HEK293T (cell line): ENCODE data around the gene SLC22A1.

Experiments used
- ARNT ChIP-seq: fragments of 450-650 bp; IDR thresholded peaks from 2 replicates; pipeline ENCODE4 v1.6.1; 2017; ENCODE audit warnings: mild to moderate bottlenecking
- BHLHE40 ChIP-seq: fragments of 450-650 bp; IDR thresholded peaks from 2 replicates; pipeline ENCODE4 v1.6.1; 2016; ENCODE audit warnings: mild to moderate bottlenecking, moderate library complexity, borderline replicate concordance
- ELF4 ChIP-seq: fragments of 450-650 bp; IDR thresholded peaks from 2 replicates; pipeline ENCODE4 v1.6.1; 2017; ENCODE audit warnings: antibody characterized with exemption
- FOXA1 ChIP-seq: fragments of 450-650 bp; IDR thresholded peaks from 2 replicates; pipeline ENCODE4 v1.6.1; 2016; ENCODE audit warnings: mild to moderate bottlenecking
- FOXK2 ChIP-seq: fragments of 450-650 bp; IDR thresholded peaks from 2 replicates; pipeline ENCODE4 v1.6.1; 2016; ENCODE audit warnings: mild to moderate bottlenecking
- FOXM1 ChIP-seq: fragments of 450-650 bp; IDR thresholded peaks from 2 replicates; pipeline ENCODE4 v1.6.1; 2017; ENCODE audit warnings: mild to moderate bottlenecking, borderline replicate concordance
- LEF1 ChIP-seq: fragments of 450-650 bp; IDR thresholded peaks from 2 replicates; pipeline ENCODE4 v1.6.1; 2017; ENCODE audit warnings: mild to moderate bottlenecking, borderline replicate concordance
- NFRKB ChIP-seq: fragments of 450-650 bp; IDR thresholded peaks from 2 replicates; pipeline ENCODE4 v1.6.1; 2016; ENCODE audit warnings: mild to moderate bottlenecking, moderate library complexity
- SP1 ChIP-seq: fragments of 450-650 bp; IDR thresholded peaks from 2 replicates; pipeline ENCODE4 v1.6.1; 2017

DNA sequence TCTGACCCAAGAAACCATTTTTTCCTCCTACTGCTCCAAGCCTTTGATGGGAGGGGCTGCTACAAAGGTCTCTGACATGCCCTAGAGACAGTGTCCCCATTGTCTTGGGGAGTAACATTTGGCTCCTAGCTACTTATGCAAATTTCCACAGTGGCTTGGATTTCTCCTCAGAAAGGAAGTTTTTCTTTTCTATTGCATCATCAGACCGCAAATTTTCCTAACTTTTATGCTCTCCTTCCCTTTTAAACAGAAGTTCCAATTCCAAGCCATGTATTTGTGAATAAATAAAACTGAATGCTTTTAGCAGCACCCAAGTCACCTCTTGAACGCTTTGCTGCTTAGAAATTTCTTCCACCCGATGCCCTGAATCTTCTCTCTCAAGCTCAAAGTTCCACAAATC is 86.0 kb downstream of the SLC22A1 start:
- no peak for TF ChIP-seq BHLHE40
- TF ChIP-seq NFRKB, result no peak
- TF ChIP-seq FOXK2, result no peak
- TF ChIP-seq FOXA1, result no peak
- TF ChIP-seq FOXM1, result no peak
- no peak for TF ChIP-seq SP1
- TF ChIP-seq ARNT, result no peak
- no peak for TF ChIP-seq ELF4
- no peak for TF ChIP-seq LEF1
